ENCODE measurements around the gene MRPS27. TPM values are rescaled to one million over a fixed set of nuclear protein-coding genes. Genes with fewer than 3 reads are reported as not detected.
A peak's percentile ranks its signal among the peaks of the same experiment; 100 is the strongest.
"Not testable (repeated sequence)": the region's sequence is repeated elsewhere in the genome, so short reads cannot be mapped to it uniquely, and the experiment has no call there.

The MRPS27 gene
- polyA plus RNA-seq, 6 donors from 2014 or later, result 35.4 to 45.2 (median 40.3) TPM

DNA sequence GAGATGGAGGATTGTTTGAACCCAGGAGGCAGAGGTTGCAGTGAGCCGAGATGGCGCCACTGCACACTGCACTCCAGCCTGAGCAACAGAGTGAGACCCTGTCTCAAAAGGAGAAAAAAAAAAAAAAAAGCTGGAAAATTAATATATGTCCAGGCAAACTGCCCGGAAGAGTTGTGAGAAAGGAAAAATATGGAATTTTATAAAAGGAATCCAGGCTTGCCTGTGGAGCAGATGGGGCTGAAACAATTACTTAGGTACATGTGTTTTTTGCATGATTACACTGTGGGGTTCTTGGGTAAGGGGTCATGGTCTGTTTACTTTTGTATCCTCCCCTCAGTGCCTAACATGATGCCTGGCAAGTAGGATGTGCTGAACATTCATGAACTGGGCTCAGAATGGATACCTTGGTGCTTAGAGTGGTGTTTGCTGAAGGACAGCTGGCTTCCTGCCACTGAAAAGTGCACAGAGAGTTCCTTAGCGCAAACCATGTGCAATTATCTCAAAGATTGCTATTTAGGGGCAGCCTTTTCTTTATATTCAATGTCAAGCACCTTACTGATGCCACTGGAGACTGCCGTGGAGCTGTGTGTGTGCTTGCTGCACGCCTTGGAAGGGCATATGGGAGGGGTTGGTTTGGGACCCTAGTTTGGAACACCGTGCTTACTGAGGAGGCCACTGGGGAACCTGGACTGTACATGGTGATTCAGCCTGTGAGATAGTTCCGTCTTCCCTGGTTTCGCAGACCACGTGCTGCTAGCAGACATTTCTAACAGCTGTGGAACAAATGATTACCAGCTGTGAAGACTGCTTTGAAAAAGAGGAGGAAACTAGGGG, 134.3 kb downstream of the MRPS27 start:
- DNase-seq (no peak), ATAC-seq (ENCODE audit: low read depth in 2 of 2) (no peak)
- no peaks in the 10 kb centered on the region for H3K9me3 Mint-ChIP-seq
- H3K36me3 Mint-ChIP-seq, result no peaks in the 10 kb centered on the region
- peaks cover 18 to 42% (median 34%) of the 10 kb centered on the region in 3 donors for H3K27me3 Mint-ChIP-seq
- no peak overlapping the region for H3K4me3 Mint-ChIP-seq
- peak overlapping the region in 1 of 6 donors; percentile 64 for H3K27ac Mint-ChIP-seq
- H3K4me1 Mint-ChIP-seq, result no peaks in the 10 kb centered on the region

DNA sequence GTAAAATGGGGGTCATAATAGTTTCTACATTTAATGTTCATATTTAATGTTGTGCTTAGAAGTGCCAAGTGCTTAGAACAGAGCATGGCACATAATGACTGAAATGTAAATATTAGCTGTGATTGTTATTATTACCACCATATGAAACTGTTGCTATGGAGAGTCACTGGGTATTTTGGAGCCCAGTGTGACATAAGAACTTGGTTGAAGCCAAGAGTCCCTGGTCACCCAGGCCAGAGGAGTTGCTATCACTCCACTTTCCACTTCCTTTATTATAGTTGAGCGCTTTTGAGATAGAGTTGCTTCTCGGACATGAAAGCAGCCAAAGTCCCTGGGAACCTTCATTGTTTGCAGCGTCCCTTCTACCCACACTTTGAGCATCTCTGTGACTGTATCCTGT, 135.6 kb downstream of the MRPS27 start:
- Mint-ChIP-seq H3K4me3 (no peak overlapping the region), H3K9me3 (no peaks in the 10 kb centered on the region), H3K27me3 (peaks cover 13 to 53% (median 42%) of the 10 kb centered on the region in 3 donors), H3K36me3 (no peaks in the 10 kb centered on the region), H3K27ac (no peak overlapping the region), H3K4me1 (no peaks in the 10 kb centered on the region)
- DNase-seq (no peak), ATAC-seq (ENCODE audit: low read depth in 2 of 2) (no peak)

DNA sequence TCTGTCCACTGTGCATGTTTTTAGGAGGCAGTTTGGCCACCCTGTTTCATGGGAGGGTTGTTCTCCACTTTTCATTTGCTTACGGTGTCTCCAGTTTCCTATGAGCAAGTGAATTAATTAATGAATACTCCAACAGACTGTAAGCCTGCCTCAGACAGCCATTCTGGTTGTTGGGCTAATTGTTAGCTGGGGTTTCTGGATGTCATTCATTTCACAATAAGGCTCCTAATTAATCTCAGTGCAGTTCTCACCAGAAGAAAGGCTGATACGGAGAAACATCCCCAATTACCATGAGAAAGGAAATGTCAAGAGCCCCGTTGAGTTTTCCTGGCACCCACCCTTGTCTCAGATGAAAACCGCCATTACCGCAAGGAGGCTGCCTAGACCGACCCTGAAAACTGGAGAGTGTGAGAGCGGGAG, 136.9 kb downstream of the MRPS27 start:
- ATAC-seq (ENCODE audit: low read depth in 2 of 2) (no peak), DNase-seq (no peak)
- Mint-ChIP-seq H3K4me3 (no peak overlapping the region), H3K27ac (no peak overlapping the region), H3K9me3 (no peaks in the 10 kb centered on the region), H3K27me3 (peaks cover 13 to 62% (median 48%) of the 10 kb centered on the region in 3 donors), H3K36me3 (no peaks in the 10 kb centered on the region), H3K4me1 (no peaks in the 10 kb centered on the region)

DNA sequence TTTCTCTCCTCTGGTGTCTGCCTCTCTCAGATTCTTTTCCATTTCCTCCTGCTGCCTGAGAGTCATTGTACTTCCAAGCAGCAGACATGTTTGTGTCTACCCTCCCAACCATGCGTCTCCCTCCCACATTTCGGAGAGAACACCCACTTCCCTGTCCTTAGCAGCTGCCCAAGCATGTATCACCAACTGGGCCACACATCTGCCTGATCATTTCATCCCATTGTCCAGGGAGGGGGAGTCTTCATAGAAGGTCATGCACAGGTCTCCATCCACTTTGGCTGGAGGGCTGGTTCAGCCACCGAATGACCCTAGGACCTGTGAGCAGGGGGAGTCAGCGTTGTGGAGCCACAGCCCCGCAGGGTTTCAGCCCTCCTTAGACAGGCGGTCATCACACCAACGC, 137.4 kb downstream of the MRPS27 start:
- Mint-ChIP-seq H3K4me3 (no peak overlapping the region), H3K9me3 (no peaks in the 10 kb centered on the region), H3K27ac (no peak overlapping the region), H3K27me3 (peaks cover 13 to 66% (median 52%) of the 10 kb centered on the region in 3 donors), H3K4me1 (no peaks in the 10 kb centered on the region), H3K36me3 (no peaks in the 10 kb centered on the region)
- no peak for ATAC-seq (ENCODE audit: low read depth in 2 of 2)
- no peak for DNase-seq

DNA sequence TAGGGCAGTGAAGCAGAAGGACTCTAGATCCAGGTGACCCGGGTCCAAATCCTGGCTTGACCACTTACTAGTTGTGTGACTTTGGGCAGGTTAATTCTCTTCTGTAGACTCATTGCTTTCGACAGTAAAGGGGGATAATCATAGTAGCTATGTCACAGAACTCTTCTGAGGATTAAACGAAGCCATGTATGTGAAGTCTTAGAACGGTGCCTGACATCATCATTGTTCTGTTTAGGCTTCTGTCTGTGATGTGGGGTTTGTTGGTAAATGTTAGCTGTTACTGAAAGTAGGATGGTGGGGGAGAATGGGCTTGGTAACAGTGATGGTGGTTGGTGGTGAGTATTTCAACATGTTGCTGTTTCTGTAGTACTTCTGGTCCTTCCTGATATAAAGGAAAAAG, 139.1 kb downstream of the MRPS27 start:
- peaks cover 19 to 77% (median 46%) of the 10 kb centered on the region in 3 donors for H3K27me3 Mint-ChIP-seq
- no peaks in the 10 kb centered on the region for H3K4me1 Mint-ChIP-seq
- H3K27ac Mint-ChIP-seq, result no peak overlapping the region
- ATAC-seq (ENCODE audit: low read depth in 2 of 2) (no peak), DNase-seq (no peak)
- H3K4me3 Mint-ChIP-seq, result no peak overlapping the region
- H3K36me3 Mint-ChIP-seq, result no peaks in the 10 kb centered on the region
- no peaks in the 10 kb centered on the region for H3K9me3 Mint-ChIP-seq

DNA sequence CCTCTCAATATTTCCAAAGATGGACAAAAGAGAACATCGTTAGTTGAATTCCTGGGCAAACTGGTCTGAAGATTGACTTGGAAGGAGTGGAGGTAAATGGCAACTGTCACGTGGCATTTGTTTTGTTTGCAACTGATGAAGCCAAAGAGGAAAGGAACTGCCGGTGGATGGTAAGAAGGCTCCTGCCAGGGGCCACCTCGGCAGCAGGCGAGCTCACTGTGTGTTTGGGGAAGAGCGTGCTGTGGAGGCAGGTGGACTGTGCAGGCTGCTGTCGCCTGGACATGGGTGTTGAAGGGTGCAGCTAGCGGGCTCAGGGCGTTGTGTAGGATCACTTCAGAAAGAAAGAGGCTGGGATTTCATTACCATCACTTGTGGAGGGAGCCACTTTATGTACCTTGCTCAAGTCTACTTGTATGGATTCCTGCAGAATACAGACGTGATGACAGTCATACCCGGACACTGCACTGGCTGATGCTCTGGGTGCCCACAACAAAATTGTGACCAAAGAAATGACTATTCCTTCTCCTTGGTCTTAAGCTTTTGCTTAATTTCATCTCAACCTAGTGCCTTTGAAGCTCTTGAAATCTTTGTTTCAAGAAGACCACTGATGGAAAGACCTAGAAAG, 140.1 kb downstream of the MRPS27 start:
- no peaks in the 10 kb centered on the region for H3K9me3 Mint-ChIP-seq

DNA sequence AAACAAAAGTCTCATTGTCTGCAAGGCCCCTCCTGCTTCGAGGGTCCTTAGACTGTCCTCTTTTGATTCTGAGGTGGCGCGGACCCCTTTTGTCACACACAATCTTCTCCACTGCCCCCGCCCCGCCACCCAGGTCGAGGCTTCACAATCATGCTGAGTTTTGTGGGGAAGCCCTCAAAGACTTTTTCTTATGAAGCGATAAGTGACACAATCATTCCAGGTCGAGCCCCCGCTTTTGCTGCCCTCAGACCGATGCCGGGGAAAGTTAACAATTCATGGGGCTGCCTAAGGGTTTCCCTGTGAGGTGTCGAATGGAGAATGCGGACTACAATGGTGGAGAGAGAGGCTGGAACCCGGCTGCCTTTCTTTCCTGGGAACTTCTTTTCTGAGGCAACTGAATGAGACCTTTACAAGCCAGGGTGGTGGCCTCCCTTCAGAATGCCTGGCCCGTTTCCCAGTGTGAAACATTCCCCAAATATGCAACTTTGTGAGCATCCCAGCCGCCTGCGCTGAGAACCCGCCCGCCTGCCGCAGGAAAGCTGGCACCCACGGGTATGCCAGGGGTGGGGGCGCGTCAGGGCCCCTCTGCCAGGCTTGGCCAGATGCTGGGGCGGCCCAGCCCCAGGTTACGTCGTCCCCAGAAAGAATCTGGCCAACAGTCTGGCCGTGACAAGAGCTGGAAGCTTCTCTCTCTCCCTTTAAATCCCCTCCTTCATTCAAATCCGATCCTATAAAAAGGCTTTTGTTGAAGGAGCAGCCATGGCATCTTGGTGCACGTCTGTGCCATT, 140.8 kb downstream of the MRPS27 start:
- Mint-ChIP-seq H3K27ac (no peak overlapping the region), H3K9me3 (no peaks in the 10 kb centered on the region), H3K4me1 (no peaks in the 10 kb centered on the region), H3K27me3 (peaks cover 22 to 78% (median 55%) of the 10 kb centered on the region in 3 donors), H3K36me3 (no peaks in the 10 kb centered on the region), H3K4me3 (no peak overlapping the region)
- ATAC-seq (ENCODE audit: low read depth in 2 of 2) (no peak), DNase-seq (no peak)

More for the DNA sequence above, 140.1 kb downstream of the MRPS27 start:
- DNase-seq (no peak), ATAC-seq (ENCODE audit: low read depth in 2 of 2) (no peak)
- H3K27me3 Mint-ChIP-seq, result peaks cover 22 to 85% (median 52%) of the 10 kb centered on the region in 3 donors
- H3K4me1 Mint-ChIP-seq, result no peaks in the 10 kb centered on the region
- no peaks in the 10 kb centered on the region for H3K36me3 Mint-ChIP-seq
- no peak overlapping the region for H3K27ac Mint-ChIP-seq
- no peak overlapping the region for H3K4me3 Mint-ChIP-seq

DNA sequence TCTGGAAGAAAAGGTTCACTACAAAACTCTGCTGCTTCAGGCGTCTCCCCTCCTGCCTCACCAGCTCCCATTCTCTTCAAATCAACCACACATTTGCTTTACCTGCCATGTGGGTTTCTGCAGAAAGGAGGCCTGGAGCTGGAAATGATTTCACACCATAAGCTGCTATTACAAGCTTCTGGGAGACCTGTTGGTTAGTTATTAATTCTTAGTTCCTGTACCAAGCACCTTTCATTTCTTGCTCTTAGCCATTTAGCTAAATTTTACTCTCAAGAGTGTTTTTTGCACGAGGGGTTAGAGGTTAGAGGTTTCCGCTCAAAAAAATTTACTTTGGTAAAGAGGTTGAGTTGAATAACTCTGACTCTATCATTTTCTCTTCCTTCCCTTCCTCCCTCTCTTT, 142.5 kb downstream of the MRPS27 start:
- no peaks in the 10 kb centered on the region for H3K4me1 Mint-ChIP-seq
- no peaks in the 10 kb centered on the region for H3K36me3 Mint-ChIP-seq
- ATAC-seq (ENCODE audit: low read depth in 2 of 2) (no peak), DNase-seq (no peak)
- peak overlapping the region in 1 of 8 donors; percentile 62 for H3K4me3 Mint-ChIP-seq
- H3K27ac Mint-ChIP-seq, result no peak overlapping the region
- no peaks in the 10 kb centered on the region for H3K9me3 Mint-ChIP-seq
- H3K27me3 Mint-ChIP-seq, result peaks cover 25 to 61% (median 44%) of the 10 kb centered on the region in 3 donors

DNA sequence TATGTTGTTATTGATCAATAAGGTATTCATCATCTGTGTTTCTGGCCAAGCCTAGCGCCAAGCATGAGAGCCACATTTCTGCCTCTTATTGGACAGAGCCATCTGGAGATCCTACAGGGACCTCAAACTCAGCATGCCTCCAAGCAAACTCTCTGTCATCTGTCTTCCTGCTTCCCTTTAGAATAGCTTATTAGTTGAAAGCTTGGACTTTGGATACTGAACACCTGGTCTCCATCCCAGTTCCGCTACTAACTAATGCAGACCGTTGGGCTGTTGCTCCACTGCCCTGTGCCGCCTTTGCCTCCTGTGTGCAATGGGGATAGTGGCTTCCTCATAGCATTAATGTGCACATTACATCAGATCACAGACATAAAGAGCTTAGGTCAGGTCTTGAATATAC, 147.3 kb downstream of the MRPS27 start:
- DNase-seq (no peak), ATAC-seq (ENCODE audit: low read depth in 2 of 2) (no peak)
- no peaks in the 10 kb centered on the region for H3K36me3 Mint-ChIP-seq
- H3K27ac Mint-ChIP-seq, result no peak overlapping the region
- no peaks in the 10 kb centered on the region for H3K9me3 Mint-ChIP-seq
- peaks cover 30 to 52% (median 48%) of the 10 kb centered on the region in 3 donors for H3K27me3 Mint-ChIP-seq
- no peaks in the 10 kb centered on the region for H3K4me1 Mint-ChIP-seq
- no peak overlapping the region for H3K4me3 Mint-ChIP-seq

DNA sequence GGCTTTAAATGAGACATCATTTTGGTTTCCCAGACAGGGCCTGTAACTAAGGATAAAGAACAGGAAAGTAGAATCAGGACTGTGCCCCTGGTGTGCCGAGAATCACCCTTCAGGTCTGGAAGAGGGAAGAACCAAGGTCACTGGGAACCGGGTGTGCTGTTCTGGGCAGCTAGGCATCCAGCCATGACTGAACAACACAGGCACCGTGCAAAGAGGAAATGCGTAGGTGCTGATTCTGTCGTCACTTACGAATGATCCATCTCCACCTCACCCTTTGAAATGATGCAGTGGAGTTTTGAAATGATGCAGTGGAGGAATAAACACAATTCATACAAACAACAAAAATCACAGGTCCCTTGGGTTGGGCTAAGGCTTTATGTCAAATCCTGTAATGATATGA, 148.4 kb downstream of the MRPS27 start:
- no peaks in the 10 kb centered on the region for H3K4me1 Mint-ChIP-seq
- DNase-seq, result no peak

DNA sequence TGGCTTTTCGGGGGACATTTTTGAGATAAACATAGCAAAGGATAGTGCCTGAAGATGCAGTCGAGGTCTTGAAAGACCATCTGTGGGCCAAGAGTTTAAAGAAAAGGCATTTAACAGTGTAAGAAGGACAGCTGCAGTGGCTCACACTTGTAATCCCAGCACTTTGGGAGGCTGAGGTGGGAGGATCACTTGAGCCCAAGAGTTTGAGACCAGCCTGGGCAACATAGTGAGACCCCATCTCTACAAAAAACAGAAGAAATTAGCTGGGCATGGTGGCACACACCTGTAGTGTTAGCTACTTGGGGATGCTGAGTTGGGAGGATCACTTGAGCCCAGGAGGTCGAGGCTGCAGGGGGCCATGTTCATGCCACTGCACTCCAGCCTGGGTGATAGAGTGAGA, 148.9 kb downstream of the MRPS27 start:
- not testable (repeated sequence) for H3K4me1 Mint-ChIP-seq; DNase-seq; H3K4me3 Mint-ChIP-seq; H3K36me3 Mint-ChIP-seq; ATAC-seq (ENCODE audit: low read depth in 2 of 2); H3K9me3 Mint-ChIP-seq; H3K27ac Mint-ChIP-seq
- H3K27me3 Mint-ChIP-seq, result peaks cover 36 to 61% (median 55%) of the 10 kb centered on the region in 3 donors

More for the DNA sequence above, 148.4 kb downstream of the MRPS27 start:
- Mint-ChIP-seq H3K9me3 (no peaks in the 10 kb centered on the region), H3K36me3 (no peaks in the 10 kb centered on the region), H3K27me3 (peaks cover 35 to 56% (median 52%) of the 10 kb centered on the region in 3 donors), H3K4me3 (no peak overlapping the region), H3K27ac (no peak overlapping the region)
- peak; percentile 39 to 84 for ATAC-seq (ENCODE audit: low read depth in 2 of 2)

DNA sequence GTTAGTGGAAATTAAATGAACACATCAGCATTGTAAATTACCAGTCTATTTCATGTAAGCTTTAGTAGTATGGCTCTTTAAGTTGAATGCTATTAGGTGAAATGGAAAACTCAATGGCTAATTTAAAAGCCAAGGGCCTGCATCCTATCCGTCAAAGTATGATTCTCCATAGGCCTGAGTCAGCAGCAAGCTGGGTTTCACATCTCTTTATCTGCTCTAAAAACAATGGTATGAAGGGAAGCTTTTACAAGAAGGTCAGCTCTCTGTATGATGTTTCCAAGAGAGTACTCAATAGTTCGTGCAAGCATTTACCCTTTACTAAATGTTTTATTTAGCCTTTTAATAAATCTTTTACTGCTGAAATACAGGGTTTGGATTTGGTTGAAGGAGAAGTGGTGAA, 149.9 kb downstream of the MRPS27 start:
- no peaks in the 10 kb centered on the region for H3K4me1 Mint-ChIP-seq
- DNase-seq (no peak), ATAC-seq (ENCODE audit: low read depth in 2 of 2) (no peak)
- no peak overlapping the region for H3K27ac Mint-ChIP-seq
- peaks cover 31 to 60% (median 48%) of the 10 kb centered on the region in 3 donors for H3K27me3 Mint-ChIP-seq
- no peaks in the 10 kb centered on the region for H3K36me3 Mint-ChIP-seq
- H3K9me3 Mint-ChIP-seq, result no peaks in the 10 kb centered on the region
- no peak overlapping the region for H3K4me3 Mint-ChIP-seq

Data from naive B cell (primary cell).